LNCaP clone FGC (cell line): ENCODE data around the gene KCNJ6.

ENCODE experiments used
- DNase-seq: peaks from one replicate; pipeline ENCODE4 v3.0.0-alpha.2; 2011; ENCODE audit warnings: low read depth
- H3K4me3 ChIP-seq: 2 replicates; pipeline ENCODE4 v1.5.1; 2011; ENCODE audit warnings: mild to moderate bottlenecking, low read depth, low read length, control low read depth
- CTCF ChIP-seq: IDR thresholded peaks from 2 replicates; pipeline ENCODE4 v1.5.1; 2012; ENCODE audit warnings: mild to moderate bottlenecking; ENCODE audit not compliant: control insufficient read depth, insufficient read depth; ENCODE audit errors: extremely low read depth

The KCNJ6 gene

GRCh38 chr21:37891972-37892371, 24.3 kb downstream of the KCNJ6 start:
- no peak for TF ChIP-seq CTCF

GRCh38 chr21:37888659-37889058, 27.6 kb downstream of the KCNJ6 start:
- no peak for TF ChIP-seq CTCF
- DNase-seq = no peak
- no peak overlapping the region for H3K4me3 ChIP-seq

More at GRCh38 chr21:37891972-37892371, 24.3 kb downstream of the KCNJ6 start:
- DNase-seq = no peak
- no peak overlapping the region for H3K4me3 ChIP-seq

- no peak for TF ChIP-seq CTCF
- no peak for DNase-seq
- H3K4me3 ChIP-seq = no peak overlapping the region
Measured at GRCh38 chr21:37886726-37887299, 29.4 kb downstream of the KCNJ6 start.

GRCh38 chr21:37886120-37886519, 30.1 kb downstream of the KCNJ6 start:
- no peak for TF ChIP-seq CTCF
- no peak for DNase-seq

GRCh38 chr21:37878946-37879660, 37.2 kb downstream of the KCNJ6 start:
- DNase-seq = no peak
- no peak for TF ChIP-seq CTCF
- H3K4me3 ChIP-seq = no peak overlapping the region

More at GRCh38 chr21:37886120-37886519, 30.1 kb downstream of the KCNJ6 start:
- no peak overlapping the region for H3K4me3 ChIP-seq

- no peak for TF ChIP-seq CTCF
- no peak overlapping the region for H3K4me3 ChIP-seq
- DNase-seq = no peak
Measured at GRCh38 chr21:37877888-37878684, 38.2 kb downstream of the KCNJ6 start.
